WI38 (cell line): Measurements from ENCODE around the gene PRUNE1.

Experiments used
- H3K4me3 ChIP-seq: 2 replicates; pipeline ENCODE4 v1.5.1; 2011; ENCODE audit warnings: low read depth, mild to moderate bottlenecking, control low read depth, low read length
- TF ChIP-seq, protein P1 (sequence below): IDR thresholded peaks from 2 replicates; pipeline ENCODE4 v1.5.1; 2012; ENCODE audit warnings: low read depth, mild to moderate bottlenecking, control low read depth, low read length

PRUNE1 gene

DNA sequence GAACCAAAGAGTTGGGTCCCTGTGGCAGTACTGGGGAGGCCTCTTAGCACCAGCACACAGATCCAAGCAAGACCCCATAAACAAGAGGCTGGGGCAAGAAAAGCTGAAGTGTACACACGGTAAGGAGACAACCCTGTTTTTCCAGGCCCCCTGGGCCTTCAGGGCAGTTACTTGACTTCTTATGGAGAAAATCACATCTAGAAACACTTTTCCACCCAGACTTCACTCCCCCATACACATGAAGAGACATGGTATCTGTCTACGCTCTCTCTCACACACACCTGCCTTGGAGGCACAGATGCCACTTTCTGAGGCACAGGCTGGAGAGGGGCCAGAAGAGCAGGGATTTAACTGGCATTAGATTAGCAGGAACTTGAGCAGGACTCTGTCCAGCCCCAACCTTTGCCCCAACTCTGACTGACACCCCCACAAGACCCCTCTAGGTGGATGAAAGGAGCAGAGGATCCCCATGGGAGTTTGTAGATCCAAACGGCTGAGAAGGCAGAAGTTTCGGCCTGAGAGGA is 35.8 kb upstream of the PRUNE1 start:
- TF ChIP-seq, protein P1, sequence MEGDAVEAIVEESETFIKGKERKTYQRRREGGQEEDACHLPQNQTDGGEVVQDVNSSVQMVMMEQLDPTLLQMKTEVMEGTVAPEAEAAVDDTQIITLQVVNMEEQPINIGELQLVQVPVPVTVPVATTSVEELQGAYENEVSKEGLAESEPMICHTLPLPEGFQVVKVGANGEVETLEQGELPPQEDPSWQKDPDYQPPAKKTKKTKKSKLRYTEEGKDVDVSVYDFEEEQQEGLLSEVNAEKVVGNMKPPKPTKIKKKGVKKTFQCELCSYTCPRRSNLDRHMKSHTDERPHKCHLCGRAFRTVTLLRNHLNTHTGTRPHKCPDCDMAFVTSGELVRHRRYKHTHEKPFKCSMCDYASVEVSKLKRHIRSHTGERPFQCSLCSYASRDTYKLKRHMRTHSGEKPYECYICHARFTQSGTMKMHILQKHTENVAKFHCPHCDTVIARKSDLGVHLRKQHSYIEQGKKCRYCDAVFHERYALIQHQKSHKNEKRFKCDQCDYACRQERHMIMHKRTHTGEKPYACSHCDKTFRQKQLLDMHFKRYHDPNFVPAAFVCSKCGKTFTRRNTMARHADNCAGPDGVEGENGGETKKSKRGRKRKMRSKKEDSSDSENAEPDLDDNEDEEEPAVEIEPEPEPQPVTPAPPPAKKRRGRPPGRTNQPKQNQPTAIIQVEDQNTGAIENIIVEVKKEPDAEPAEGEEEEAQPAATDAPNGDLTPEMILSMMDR: no peak
- H3K4me3 ChIP-seq: peak overlapping the region; percentile 67

- TF ChIP-seq, protein P1: no peak
- H3K4me3 ChIP-seq: peak overlapping the region; percentile 67
These were observed 34.9 kb upstream of the PRUNE1 start for GRCh38 chr1:150973258-150973835.

DNA sequence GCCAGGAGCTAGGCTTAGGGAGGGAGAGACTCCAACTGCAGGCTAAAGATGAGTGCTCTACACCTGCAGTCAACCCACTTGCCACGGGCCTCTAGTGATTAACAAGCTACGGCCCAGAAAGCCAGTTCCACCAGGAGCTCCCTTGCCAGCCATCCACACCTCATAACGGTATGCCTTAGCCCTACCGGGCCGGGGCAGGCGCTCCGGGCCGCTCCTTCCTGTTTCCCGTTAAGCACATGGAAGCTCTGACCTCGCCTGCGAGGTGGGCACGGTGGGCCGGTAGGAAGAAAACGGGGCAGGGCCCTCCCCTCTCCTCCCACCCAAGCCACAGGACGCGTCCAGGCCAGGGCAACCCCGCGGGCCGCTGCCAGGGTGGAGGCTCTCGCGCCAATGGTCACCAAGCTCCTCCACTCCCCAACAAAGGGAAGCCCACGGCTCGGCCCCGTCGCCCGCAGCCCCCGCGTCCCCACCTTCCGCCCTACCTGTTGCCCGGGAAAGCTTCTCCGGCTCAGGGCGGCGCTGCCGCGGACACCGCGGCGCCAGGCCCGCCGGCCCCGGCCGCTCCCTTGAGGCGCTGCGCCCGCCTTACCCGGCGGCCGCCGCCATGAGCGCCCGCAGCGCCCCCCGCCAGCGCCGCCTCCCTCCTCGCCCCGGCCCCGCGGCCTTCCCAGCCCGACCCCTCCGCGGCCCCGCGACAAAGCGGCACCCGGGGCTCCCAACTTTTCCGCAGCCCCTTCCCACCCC is 34.2 kb upstream of the PRUNE1 start:
- H3K4me3 ChIP-seq: peak overlapping the region; percentile 67
- TF ChIP-seq, protein P1: no peak

DNA sequence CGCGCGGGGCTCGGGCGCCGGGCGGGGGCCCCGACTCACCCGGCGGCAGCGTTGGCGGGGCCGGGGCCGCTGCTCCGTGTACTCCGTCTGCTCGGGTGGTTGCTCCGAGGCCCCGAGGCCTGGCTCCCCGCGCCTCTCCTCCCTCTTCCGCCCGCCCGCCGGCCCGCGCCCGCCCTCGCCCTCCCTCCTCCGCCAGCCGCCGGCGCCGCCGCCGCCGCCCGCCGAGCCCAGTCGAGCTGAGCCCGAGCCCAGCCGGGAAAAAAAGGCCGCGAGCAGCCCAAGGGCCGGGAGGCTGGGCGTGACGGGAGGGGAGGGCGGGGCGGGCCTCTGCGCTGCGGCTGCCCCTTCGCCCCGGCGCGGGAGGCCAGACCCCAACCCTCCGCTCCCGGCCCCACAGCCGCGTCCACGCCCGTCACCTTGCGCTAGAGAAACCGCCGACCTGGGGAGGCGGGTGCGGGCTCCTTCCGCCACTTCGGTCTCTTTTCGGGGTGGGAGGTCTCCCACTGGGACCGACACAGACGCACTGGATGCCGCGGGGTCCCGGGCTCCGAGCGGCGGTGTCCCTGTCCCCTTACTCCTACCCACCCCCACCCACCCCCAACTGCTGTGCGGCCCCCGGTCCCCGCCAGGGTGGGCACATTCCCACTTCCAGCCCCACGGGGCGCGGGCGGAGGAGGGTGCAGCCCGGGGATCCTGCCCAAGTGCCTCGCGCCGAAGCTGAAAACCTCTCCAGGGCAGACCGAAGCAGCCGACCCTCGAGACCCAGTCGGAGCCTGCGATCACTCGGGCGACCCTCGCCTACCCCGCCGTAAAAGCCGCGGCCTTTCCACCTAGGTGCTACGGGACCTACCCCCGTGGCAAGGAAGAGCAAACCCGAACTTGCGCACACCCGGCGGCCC is 33.4 kb upstream of the PRUNE1 start, which contains the start of gene CERS2:
Gene CERS2, minus strand, starts transcription at position 256 of the 899 bp plus-strand sequence. CDS start 5,745 bp downstream, outside the sequence.
- H3K4me3 ChIP-seq: peak within 1 kb of the TSS; percentile 67
- TF ChIP-seq, protein P1: no peak

- TF ChIP-seq, protein P1: no peak
- H3K4me3 ChIP-seq: no peak overlapping the region
These were observed 31.8 kb upstream of the PRUNE1 start for GRCh38 chr1:150976401-150976821.

- TF ChIP-seq, protein P1: no peak
- no peak overlapping the region for H3K4me3 ChIP-seq
These were observed 31.2 kb upstream of the PRUNE1 start for GRCh38 chr1:150976879-150977694.
